Measurements from ENCODE around the gene TTL. TPM values are rescaled to one million over a fixed set of nuclear protein-coding genes. Genes with fewer than 3 reads are reported as not detected.
"Not testable (repeated sequence)": the region's sequence is repeated elsewhere in the genome, so short reads cannot be mapped to it uniquely, and the experiment has no call there.

The TTL gene
- total RNA-seq, 1 donor from 2014 or later: 126 TPM

DNA sequence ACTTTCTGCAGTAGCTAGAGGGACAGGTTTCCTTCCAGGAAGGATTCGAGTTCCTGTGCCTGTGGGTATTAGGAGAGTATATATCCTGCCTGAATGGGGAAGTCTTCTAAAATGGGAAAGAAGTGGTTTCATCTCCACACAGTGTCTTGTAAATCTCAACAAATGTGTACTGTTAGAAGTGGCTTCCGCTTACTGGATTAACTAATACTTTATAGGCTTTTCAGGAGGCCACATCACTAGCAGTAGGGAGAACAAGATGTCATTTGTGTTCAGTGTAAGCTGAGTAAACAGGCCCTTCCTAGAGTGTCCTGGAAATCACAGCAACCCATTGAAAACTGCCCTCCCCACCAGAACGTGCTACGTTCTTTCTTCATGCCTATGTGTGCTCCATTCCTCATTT, 47.8 kb downstream of the TTL start:
- Mint-ChIP-seq H3K36me3 (ENCODE audit: unreplicated experiment) (peaks cover 5% of the 10 kb centered on the region), H3K4me1 (ENCODE audit: low read depth, unreplicated experiment) (no peaks in the 10 kb centered on the region), H3K9me3 (ENCODE audit: unreplicated experiment) (peaks cover 1% of the 10 kb centered on the region), H3K27ac (ENCODE audit: unreplicated experiment) (no peak overlapping the region), H3K27me3 (ENCODE audit: unreplicated experiment) (no peaks in the 10 kb centered on the region), H3K4me3 (ENCODE audit: unreplicated experiment) (no peak overlapping the region)
- TF ChIP-seq, protein P1, sequence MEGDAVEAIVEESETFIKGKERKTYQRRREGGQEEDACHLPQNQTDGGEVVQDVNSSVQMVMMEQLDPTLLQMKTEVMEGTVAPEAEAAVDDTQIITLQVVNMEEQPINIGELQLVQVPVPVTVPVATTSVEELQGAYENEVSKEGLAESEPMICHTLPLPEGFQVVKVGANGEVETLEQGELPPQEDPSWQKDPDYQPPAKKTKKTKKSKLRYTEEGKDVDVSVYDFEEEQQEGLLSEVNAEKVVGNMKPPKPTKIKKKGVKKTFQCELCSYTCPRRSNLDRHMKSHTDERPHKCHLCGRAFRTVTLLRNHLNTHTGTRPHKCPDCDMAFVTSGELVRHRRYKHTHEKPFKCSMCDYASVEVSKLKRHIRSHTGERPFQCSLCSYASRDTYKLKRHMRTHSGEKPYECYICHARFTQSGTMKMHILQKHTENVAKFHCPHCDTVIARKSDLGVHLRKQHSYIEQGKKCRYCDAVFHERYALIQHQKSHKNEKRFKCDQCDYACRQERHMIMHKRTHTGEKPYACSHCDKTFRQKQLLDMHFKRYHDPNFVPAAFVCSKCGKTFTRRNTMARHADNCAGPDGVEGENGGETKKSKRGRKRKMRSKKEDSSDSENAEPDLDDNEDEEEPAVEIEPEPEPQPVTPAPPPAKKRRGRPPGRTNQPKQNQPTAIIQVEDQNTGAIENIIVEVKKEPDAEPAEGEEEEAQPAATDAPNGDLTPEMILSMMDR (IDR thresholded peaks at IDR 0.05; ENCODE audit: partially characterized antibody, unreplicated experiment): no peak
- no peak for DNase-seq

DNA sequence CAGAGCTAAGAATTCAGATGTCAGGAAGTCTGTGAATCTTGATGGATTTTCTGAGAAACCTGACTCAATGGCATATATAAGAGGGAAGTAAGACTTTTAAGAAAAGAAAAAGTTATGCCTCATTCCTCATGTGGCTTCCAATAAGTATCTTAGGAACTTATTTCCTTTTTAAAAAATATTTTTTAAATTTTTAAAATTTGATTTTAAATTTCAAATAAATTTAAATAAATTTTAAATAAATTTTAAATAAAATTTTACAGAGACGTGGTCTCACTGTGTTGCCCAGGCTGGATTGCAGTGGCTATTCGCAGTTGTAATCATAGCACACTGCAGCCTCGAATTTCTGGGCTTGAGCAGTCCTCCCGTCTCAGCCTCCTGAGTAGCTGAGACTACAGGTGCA, 48.8 kb downstream of the TTL start:
- H3K9me3 Mint-ChIP-seq (ENCODE audit: unreplicated experiment): peaks cover 1% of the 10 kb centered on the region
- DNase-seq: no peak
- TF ChIP-seq, protein P1 (IDR thresholded peaks at IDR 0.05; ENCODE audit: partially characterized antibody, unreplicated experiment): no peak
- no peak overlapping the region for H3K27ac Mint-ChIP-seq (ENCODE audit: unreplicated experiment)
- peaks cover 9% of the 10 kb centered on the region for H3K36me3 Mint-ChIP-seq (ENCODE audit: unreplicated experiment)
- H3K4me3 Mint-ChIP-seq (ENCODE audit: unreplicated experiment): no peak overlapping the region
- no peaks in the 10 kb centered on the region for H3K27me3 Mint-ChIP-seq (ENCODE audit: unreplicated experiment)
- no peaks in the 10 kb centered on the region for H3K4me1 Mint-ChIP-seq (ENCODE audit: low read depth, unreplicated experiment)

DNA sequence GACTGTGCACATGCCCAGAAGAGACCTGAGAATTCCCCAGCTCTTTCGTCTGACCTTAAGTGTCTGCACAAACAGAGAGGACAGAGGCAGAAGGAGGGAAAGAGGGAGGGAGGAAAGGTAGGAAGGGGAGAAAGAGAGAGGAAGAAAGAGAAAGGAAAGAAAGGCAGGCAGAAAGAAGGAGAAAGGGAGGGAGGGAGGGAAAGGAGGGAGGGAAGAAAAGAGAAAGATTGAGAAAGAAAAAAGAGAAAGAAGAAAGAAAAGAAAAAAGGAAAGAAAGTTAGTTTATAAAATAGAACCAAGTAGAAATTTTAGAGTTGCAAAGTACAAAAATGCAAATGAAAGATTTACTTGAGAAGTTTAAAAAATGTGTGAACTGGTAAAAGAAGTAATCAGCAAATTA, 52.9 kb downstream of the TTL start:
- TF ChIP-seq, protein P1 (IDR thresholded peaks at IDR 0.05; ENCODE audit: partially characterized antibody, unreplicated experiment): no peak
- H3K4me3 Mint-ChIP-seq (ENCODE audit: unreplicated experiment): no peak overlapping the region

DNA sequence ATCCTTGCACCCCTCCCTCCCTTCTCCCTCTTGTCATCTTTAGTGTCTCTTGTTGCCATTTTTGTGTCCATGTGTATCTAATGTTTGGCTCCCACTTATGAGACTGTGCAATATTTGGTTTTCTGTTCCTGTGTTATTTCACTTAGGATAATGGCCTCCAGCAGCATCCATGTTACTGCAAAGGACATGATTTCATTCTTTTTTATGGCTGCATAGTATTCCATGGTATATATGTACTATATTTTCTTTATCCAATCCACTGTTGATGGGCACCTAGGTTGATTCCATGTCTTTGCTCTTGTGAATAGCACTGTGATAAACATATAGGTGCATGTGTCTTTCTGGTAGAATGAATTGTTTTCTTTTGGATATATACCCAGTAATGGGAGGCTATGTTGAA, 54.7 kb downstream of the TTL start:
- not testable (repeated sequence) for H3K9me3 Mint-ChIP-seq (ENCODE audit: unreplicated experiment); H3K4me3 Mint-ChIP-seq (ENCODE audit: unreplicated experiment); H3K27ac Mint-ChIP-seq (ENCODE audit: unreplicated experiment); H3K27me3 Mint-ChIP-seq (ENCODE audit: unreplicated experiment); DNase-seq; H3K36me3 Mint-ChIP-seq (ENCODE audit: unreplicated experiment); H3K4me1 Mint-ChIP-seq (ENCODE audit: low read depth, unreplicated experiment)

More for the DNA sequence above, 52.9 kb downstream of the TTL start:
- no peak overlapping the region for H3K27ac Mint-ChIP-seq (ENCODE audit: unreplicated experiment)
- H3K9me3 Mint-ChIP-seq (ENCODE audit: unreplicated experiment): peaks cover 4% of the 10 kb centered on the region
- no peak for DNase-seq
- H3K4me1 Mint-ChIP-seq (ENCODE audit: low read depth, unreplicated experiment): no peaks in the 10 kb centered on the region
- H3K36me3 Mint-ChIP-seq (ENCODE audit: unreplicated experiment): peaks cover 9% of the 10 kb centered on the region
- no peaks in the 10 kb centered on the region for H3K27me3 Mint-ChIP-seq (ENCODE audit: unreplicated experiment)

DNA sequence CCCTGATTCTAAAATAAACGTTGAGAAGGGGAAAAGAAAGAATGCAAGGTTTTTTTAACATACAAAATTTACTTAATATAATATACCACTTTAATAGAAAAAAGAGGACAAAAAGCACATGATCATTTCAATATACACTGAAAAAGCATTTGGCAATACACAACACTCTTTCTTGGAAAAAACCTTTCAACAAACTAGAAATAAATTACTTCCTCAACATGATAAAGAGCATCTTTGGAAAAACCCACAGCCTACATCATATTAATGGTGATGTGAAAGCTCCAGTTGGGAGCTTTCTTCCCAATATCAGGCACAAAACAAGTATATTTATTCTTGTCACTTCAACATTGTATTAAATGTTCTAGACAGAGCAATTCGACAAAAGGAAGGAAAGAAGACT, 57.4 kb downstream of the TTL start:
- no peak for DNase-seq
- H3K4me1 Mint-ChIP-seq (ENCODE audit: low read depth, unreplicated experiment): no peaks in the 10 kb centered on the region
- peaks cover 9% of the 10 kb centered on the region for H3K9me3 Mint-ChIP-seq (ENCODE audit: unreplicated experiment)
- no peak overlapping the region for H3K27ac Mint-ChIP-seq (ENCODE audit: unreplicated experiment)
- peaks cover 3% of the 10 kb centered on the region for H3K27me3 Mint-ChIP-seq (ENCODE audit: unreplicated experiment)
- no peak overlapping the region for H3K4me3 Mint-ChIP-seq (ENCODE audit: unreplicated experiment)
- TF ChIP-seq, protein P1 (IDR thresholded peaks at IDR 0.05; ENCODE audit: partially characterized antibody, unreplicated experiment): no peak
- H3K36me3 Mint-ChIP-seq (ENCODE audit: unreplicated experiment): peaks cover 4% of the 10 kb centered on the region

DNA sequence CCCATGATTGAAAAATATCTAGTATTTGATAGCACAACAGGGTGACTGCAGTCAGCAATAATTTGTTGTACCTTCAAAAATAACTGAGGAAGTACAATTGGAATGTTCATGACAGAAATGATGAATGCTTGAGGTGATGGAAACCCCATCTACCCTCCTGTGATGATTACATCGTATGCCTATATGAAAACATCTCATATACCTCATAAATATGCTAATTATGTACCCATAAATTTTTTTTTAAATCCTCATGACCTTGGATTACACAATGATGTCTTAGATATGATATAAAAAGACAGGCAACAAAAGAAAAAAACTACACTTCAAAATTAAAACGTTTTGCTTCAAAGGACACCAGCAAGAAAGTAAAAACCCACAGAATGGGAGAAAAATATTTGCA, 59.0 kb downstream of the TTL start:
- Mint-ChIP-seq H3K27ac (ENCODE audit: unreplicated experiment) (no peak overlapping the region), H3K4me1 (ENCODE audit: low read depth, unreplicated experiment) (no peaks in the 10 kb centered on the region), H3K4me3 (ENCODE audit: unreplicated experiment) (no peak overlapping the region)

More for the DNA sequence above, 59.0 kb downstream of the TTL start:
- DNase-seq: no peak
- TF ChIP-seq, protein P1 (IDR thresholded peaks at IDR 0.05; ENCODE audit: partially characterized antibody, unreplicated experiment): no peak
- peaks cover 3% of the 10 kb centered on the region for H3K27me3 Mint-ChIP-seq (ENCODE audit: unreplicated experiment)
- no peaks in the 10 kb centered on the region for H3K36me3 Mint-ChIP-seq (ENCODE audit: unreplicated experiment)
- peaks cover 9% of the 10 kb centered on the region for H3K9me3 Mint-ChIP-seq (ENCODE audit: unreplicated experiment)
